DND-41 (cell line): ENCODE data around the gene PTPRD.

Experiments
- EZH2 ChIP-seq: IDR thresholded peaks from 3 replicates; pipeline ENCODE4 v1.6.1; 2012; ENCODE audit warnings: borderline replicate concordance, low read depth, mild to moderate bottlenecking, moderate library complexity, low read length, inconsistent platforms; ENCODE audit not compliant: severe bottlenecking
- TF ChIP-seq, protein P1 (sequence below): IDR thresholded peaks from 2 replicates; pipeline ENCODE4 v1.5.1; 2012; ENCODE audit warnings: borderline replicate concordance, low read length, moderate library complexity, mild to moderate bottlenecking; ENCODE audit not compliant: poor library complexity, severe bottlenecking; ENCODE audit errors: extremely low read depth

DNA sequence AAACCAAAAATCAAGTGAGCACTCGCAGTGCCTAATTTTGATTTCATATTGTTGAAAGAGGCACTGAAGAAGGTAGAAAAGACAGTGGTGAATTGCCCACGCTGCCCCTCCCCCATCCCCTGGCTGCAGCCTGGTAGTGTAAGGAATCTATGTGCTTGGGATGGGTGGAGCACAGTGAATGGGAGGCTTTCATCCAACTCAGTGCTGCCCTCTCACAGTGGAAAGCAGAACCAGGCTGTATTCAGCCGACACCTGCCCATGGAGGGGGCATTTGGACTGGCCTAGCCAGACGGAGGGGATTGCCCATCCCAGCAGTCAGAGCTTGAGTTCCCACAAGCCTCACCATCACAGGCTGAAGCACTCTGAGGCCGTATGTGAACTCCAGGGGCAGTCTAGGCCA, 2012.9 kb downstream of the PTPRD start:
- TF ChIP-seq, protein P1, sequence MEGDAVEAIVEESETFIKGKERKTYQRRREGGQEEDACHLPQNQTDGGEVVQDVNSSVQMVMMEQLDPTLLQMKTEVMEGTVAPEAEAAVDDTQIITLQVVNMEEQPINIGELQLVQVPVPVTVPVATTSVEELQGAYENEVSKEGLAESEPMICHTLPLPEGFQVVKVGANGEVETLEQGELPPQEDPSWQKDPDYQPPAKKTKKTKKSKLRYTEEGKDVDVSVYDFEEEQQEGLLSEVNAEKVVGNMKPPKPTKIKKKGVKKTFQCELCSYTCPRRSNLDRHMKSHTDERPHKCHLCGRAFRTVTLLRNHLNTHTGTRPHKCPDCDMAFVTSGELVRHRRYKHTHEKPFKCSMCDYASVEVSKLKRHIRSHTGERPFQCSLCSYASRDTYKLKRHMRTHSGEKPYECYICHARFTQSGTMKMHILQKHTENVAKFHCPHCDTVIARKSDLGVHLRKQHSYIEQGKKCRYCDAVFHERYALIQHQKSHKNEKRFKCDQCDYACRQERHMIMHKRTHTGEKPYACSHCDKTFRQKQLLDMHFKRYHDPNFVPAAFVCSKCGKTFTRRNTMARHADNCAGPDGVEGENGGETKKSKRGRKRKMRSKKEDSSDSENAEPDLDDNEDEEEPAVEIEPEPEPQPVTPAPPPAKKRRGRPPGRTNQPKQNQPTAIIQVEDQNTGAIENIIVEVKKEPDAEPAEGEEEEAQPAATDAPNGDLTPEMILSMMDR = no peak
- no peak for TF ChIP-seq EZH2
